ENCODE results near the gene BRD4. TPM values are rescaled to one million over a fixed set of nuclear protein-coding genes. Genes with fewer than 3 reads are reported as not detected.
"Not testable (repeated sequence)": the region's sequence is repeated elsewhere in the genome, so short reads cannot be mapped to it uniquely, and the experiment has no call there.

The BRD4 gene
- total and polyA plus RNA-seq, 10 of the 15 experiments (the other 5 are each of a cell fraction or from before 2014, with no cell fraction given), result 5.3 to 84.4 (median 11.8) TPM

GRCh38 chr19:15353908-15354307 lies 21.6 kb upstream of the BRD4 start (continued):
- TF ChIP-seq IKZF2 (IDR thresholded peaks at IDR 0.05) (no peak), HDGF (IDR thresholded peaks at IDR 0.05) (no peak), BACH1 (IDR thresholded peaks at IDR 0.05; ENCODE audit: borderline replicate concordance) (no peak), BCL3 (IDR thresholded peaks at IDR 0.05; ENCODE audit: borderline replicate concordance, insufficient read depth, low read depth, low read length, poor library complexity, severe bottlenecking) (no peak)

- H3K9me3 ChIP-seq (replicated peaks; ENCODE audit: control insufficient read depth, insufficient read depth, low read length); intact Hi-C loops (cut with micrococcal nuclease; ENCODE audit: unreplicated experiment); H3K27ac ChIP-seq (ENCODE audit: control insufficient read depth, insufficient read depth); H3K4me1 ChIP-seq (ENCODE audit: control insufficient read depth, insufficient read depth, low read length); DNase-seq (ENCODE audit: low read depth, low spot score); ATAC-seq; H3K79me2 ChIP-seq (ENCODE audit: control insufficient read depth, insufficient read depth, low read length); H2AFZ ChIP-seq (ENCODE audit: control insufficient read depth, low read depth, low read length); in situ Hi-C loops (cut with MboI); H3K9ac ChIP-seq (ENCODE audit: control insufficient read depth, insufficient read depth, low read length); BruUV-seq (replicated peaks); FAIRE-seq; SMC1A ChIA-PET (ENCODE audit: uncharacterized antibody, unreplicated experiment); H3K27me3 ChIP-seq (replicated peaks in 1 of 2; ENCODE audit: control insufficient read depth in 2 of 2, insufficient read depth in 2 of 2, low read length in 1 of 2); H3K4me2 ChIP-seq (ENCODE audit: control insufficient read depth, insufficient read depth); H3K4me3 ChIP-seq; H4K20me1 ChIP-seq (ENCODE audit: control insufficient read depth, insufficient read depth): not testable (repeated sequence)
- CTCF ChIA-PET, result interaction anchor here (0.9 kb wide), 1 partner anchor 28 kb away, joined by 3 read pairs; no protein-coding TSS in a partner anchor
- peaks cover 8 to 14% of the 10 kb centered on the region in 2 experiments for H3K36me3 ChIP-seq (ENCODE audit: control insufficient read depth in 2 of 2, insufficient read depth in 2 of 2, low read length in 1 of 2)
- POLR2A ChIA-PET, result interaction anchor here (0.5 kb wide), 1 partner anchor 132 kb away, joined by 3 read pairs; no protein-coding TSS in a partner anchor
- RAD21 ChIA-PET (ENCODE audit: unreplicated experiment), result interaction anchor here (1.0 kb wide), 1 partner anchor 25 kb away, joined by 3 read pairs; no protein-coding TSS in a partner anchor
- 71% methylated on average over 8 of the region's 8 CpGs for WGBS (ENCODE audit: insufficient coverage, insufficient replicate concordance, low lambda C conversion rate, missing lambda C conversion rate)
Measured at GRCh38 chr19:15352535-15352934, 20.2 kb upstream of the BRD4 start.

DNA sequence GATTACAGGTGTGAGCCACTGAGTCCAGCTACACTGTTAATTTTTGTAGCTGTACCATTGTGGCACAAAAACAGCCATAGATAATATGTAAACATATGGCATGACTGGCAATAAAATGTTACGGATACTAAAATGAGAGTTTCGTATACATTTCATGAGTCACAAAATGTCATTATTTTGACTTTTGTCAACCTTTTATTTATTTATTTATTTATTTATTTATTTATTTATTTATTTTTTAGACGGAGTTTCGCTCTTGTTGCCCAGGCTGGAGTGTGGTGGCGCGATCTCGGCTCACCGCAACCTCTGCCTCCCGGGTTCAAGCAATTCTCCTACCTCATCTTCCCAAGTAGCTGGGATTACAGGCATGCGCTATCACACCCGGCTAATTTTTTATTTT lies 9.0 kb upstream of the BRD4 start:
- RAD21 ChIA-PET (ENCODE audit: unreplicated experiment); SMC1A ChIA-PET (ENCODE audit: uncharacterized antibody, unreplicated experiment); H3K79me2 ChIP-seq (ENCODE audit: control insufficient read depth, insufficient read depth, low read length); intact Hi-C loops (cut with micrococcal nuclease; ENCODE audit: unreplicated experiment); H3K4me2 ChIP-seq (ENCODE audit: control insufficient read depth, insufficient read depth); H3K4me3 ChIP-seq; ATAC-seq; H3K27me3 ChIP-seq (replicated peaks in 1 of 2; ENCODE audit: control insufficient read depth in 2 of 2, insufficient read depth in 2 of 2, low read length in 1 of 2); H3K4me1 ChIP-seq (ENCODE audit: control insufficient read depth, insufficient read depth, low read length); H3K9me3 ChIP-seq (replicated peaks; ENCODE audit: control insufficient read depth, insufficient read depth, low read length); POLR2A ChIA-PET; H2AFZ ChIP-seq (ENCODE audit: control insufficient read depth, low read depth, low read length); FAIRE-seq; BruUV-seq (replicated peaks); in situ Hi-C loops (cut with MboI); DNase-seq (ENCODE audit: low read depth, low spot score); H4K20me1 ChIP-seq (ENCODE audit: control insufficient read depth, insufficient read depth); H3K27ac ChIP-seq (ENCODE audit: control insufficient read depth, insufficient read depth); H3K9ac ChIP-seq (ENCODE audit: control insufficient read depth, insufficient read depth, low read length); CTCF ChIA-PET; H3K36me3 ChIP-seq (ENCODE audit: control insufficient read depth in 2 of 2, insufficient read depth in 2 of 2, low read length in 1 of 2): not testable (repeated sequence)
- WGBS (ENCODE audit: insufficient coverage, insufficient replicate concordance, low lambda C conversion rate, missing lambda C conversion rate), result 99% methylated on average over 11 of the region's 11 CpGs
